HG03342 (cell line): ENCODE results near the gene LIPA.
"Not testable (repeated sequence)": the region's sequence is repeated elsewhere in the genome, so short reads cannot be mapped to it uniquely, and the experiment has no call there.

Experiments used
- ATAC-seq: cut with Tn5 transposase; IDR thresholded peaks from one replicate; pipeline ENCODE4 v1.9.1; 2021; ENCODE audit warnings: mild to moderate bottlenecking, moderate library complexity; ENCODE audit not compliant: unreplicated experiment

The LIPA gene

DNA sequence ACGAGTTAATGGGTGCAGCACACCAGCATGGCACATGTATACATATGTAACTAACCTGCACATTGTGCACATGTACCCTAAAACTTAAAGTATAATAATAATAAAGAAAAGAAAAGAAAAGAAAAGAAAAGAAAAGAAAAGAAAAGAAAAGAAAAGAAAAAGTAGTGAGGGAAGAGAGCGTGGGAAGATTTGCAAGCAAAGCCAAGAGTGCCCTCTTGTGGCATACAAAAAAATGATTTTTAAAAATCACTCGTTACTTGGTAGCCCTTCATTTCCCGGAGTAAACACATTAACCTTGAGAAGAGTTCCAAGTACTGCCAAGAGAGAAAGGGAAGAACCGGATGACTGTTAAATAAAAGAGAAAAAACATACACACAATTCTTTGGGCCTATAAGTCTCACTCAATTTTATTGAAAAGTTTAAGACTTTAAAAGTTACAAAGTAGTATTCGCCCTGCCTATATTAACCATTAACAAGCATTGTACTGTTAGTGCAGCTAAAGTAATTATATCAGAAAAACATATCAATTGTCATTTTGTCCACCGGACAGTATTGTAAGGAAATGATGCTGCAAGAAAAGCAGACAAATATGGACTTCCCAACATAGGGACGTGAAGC is 38.3 kb downstream of the LIPA start:
- no peak for ATAC-seq

DNA sequence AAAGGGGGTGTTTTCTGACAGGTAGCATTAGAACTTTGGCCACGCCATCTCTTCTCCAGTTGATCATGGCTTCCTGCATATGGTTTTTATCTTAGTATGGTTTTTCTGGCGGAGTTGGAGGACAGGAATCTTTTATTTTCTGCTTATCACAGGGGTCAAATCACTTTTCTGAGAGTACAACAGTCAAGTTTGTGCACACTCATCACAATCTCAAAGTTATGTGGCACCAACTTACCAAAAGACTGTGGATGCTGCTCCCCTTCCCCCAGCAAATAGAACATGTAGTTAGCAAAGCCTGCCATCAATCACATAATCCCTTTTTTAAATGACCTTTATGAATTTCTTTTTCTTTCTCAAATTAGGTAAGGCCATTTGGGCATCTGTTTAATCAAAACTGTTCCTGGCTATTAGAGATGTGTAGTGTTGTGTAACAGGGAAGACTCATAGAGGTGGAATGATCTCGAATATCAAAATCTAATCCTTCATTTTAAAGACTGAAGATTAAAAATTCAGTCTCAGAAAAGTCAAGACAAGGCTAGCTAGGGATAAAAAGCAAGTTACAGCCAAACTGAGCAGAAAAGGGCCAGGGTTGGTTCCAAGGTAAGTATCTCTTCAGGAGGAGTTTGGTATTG is 40.7 kb downstream of the LIPA start:
- ATAC-seq, result no peak

DNA sequence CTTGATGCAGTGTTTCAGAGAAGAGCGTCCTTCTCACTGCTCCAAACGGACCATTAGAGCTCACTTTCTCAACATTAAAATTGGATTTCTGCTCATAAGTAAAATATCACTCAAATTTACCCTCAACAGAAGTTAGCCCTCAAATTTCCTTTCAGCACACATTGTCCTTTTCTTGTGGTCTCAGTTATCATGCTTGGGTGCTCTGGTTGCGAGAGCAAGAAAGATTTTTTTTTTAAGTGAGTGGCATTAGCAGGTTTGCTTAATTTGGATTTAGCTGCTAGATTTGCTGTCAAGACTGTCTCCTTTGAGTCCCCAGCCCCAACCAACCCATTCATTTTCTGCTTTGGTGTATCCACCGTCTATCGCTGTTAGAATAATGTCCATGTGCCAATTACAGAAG is 41.9 kb downstream of the LIPA start:
- ATAC-seq, result no peak

DNA sequence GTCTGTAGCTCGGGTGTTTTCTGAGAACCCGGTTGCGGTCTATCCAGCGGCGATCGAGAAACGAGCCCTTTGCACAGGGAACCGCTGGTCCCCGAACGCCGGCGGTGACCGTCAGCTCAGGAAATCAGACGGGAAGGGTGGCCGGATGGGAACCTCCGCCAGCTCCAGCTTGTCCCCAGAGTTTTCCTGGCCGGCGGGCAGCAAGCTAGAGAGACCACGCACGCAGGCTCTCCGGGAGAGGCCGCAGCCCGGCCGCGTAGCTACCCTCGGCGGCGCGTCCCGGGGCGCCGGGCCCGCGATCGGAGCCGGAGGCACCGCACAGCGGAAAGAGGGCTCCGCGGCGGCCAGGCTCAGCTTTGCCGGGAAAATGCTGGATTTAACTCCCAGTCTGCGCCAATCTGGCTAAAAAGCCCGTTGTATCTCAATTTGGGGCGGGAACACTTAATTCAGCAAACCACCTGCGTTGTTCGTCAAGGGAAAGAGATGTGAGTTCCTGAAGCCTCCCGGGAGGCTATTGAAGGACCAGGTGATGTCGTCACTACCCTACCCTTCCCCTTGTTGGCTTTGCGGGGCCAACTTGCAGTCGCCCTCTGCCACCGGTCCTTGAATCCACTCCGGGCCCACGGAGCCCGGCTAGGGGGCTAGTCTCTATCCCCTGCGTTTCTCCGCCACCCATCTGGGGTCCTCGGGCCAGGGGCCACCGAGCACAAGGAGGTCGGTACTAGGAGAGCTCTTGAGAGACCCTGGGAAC is 43.6 kb downstream of the LIPA start:
- no peak for ATAC-seq

DNA sequence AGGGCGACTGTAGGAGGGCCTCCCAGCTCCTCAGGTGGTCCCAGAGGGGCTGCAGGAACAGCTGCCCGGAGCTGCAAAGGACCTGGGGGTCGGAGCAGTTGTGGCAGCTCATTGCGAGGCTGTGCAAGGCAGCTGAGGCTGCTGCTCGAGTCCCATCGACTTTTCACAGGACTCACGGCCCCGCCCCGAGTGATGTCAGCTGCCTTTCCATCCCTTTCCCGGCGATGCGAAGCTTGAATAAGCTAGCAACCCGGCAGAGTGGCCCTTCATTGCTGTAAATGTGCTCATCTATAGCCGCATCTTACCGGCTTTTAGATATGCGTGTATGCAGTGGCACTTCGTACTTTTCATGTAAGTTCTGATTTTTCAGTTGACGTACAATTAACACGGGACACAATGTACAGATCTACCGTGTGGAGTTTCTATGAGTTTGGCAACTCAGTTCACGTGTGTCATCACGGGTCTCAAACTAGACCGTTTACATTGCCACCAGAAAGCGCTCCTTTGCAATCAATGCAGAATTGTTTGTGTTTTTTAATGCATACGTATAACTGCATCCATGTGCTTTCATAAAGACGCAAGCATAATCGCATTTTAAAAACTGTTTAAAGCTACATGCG is 44.3 kb downstream of the LIPA start, which contains the start of gene CH25H:
Gene CH25H (minus strand): TSS at position 137 of the 620 bp plus-strand sequence. CDS start 25 bp downstream, at position 112.
- no peak for ATAC-seq

DNA sequence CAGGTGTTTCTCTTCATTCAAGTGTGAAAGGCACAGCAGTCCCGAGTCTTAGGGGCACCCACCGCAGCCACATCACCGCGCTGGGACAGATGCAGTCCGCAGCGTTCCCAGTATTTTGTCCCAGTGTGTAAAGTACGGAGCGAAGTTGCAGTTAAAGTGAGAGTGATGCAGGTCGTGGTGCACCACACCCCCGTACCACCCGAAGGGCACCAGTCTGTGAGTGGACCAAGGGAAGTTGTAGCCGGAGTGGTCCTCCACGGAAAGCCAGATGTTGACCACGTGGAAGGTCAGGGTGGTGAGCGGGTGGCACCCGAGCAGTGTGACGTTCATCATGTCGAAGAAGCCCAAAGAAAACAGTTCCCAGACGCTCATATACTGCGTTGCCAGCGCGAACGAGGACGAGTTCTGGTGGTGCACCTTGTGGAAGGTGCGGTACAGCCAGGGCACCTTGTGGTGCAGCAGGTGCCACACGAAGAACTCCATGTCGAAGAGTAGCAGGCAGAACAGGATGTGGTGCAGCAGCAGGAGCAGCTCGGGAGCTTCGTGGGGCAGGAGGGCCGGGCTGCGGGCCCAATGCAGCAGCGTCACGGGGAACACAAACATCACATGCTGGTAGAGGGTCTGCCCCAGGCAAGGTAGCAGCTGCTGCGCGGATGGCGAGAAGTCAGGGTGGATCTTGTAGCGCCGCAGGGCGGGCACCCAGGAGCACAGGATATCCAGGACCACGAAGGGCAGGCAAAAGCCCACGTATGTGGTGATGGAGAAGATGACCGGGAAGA is 45.0 kb downstream of the LIPA start:
- no peak for ATAC-seq

DNA sequence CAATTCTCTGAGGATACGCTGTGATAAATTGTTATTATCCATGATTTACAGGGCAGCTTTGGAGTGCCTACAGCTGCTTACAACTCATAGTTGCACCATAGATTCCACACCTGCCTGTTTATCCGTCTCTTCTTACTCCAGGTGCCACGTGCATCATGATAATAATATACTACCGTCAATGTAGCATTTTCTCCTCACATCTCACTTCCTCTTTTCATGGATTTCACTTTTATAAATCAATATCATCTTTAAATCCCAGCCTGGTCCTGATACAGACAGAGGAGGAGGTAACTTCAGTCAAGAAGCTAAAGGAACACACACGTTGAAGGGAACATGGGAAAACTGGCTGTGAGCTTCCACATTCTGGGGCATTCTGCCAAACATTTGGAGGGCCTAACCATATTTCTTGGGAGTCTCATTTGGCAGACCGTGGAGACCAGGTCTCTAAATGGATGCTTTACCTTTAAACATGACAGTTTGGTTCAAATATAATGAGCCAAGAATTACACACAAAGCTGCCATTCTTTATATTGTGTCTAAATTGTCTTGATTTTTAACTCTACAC is 46.9 kb downstream of the LIPA start:
- no peak for ATAC-seq

DNA sequence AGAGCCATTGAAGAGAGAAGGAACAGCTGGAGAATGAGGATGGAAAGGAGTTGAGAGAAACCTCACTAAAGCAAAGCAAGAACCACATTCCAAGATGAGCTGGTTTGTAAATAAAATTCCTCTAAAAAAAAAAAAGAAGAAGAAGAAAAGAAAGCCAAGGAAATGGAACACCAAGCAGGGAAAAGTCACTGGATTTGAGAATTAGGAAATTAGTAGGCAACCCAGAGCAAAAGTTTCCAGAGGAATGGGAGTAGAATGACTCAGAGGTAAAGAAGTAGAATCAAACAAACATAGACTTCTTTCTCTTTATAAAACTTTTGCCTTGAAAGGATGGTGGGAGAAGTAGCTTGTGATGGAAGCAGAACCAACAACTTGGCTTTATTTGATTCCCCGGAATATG is 48.3 kb downstream of the LIPA start:
- ATAC-seq, result no peak

DNA sequence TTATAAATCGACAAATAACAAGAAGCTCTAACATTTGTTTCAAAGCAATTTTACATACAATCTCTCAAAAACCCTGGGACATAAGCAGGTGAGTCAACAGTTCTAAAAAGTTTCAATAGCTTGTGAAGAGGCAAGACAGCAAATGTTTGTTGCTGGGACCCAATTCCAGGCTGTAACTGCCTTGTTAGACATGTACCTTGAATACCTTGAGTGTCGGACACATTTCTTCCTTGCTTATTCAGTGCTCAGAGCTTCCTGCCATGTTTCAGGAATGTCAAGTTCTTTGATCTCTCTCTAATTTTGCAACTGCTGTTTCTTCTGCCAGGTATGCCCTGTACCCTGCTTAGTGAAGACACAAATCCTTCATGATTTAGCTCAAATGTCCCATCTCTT is 49.5 kb downstream of the LIPA start:
- no peak for ATAC-seq

DNA sequence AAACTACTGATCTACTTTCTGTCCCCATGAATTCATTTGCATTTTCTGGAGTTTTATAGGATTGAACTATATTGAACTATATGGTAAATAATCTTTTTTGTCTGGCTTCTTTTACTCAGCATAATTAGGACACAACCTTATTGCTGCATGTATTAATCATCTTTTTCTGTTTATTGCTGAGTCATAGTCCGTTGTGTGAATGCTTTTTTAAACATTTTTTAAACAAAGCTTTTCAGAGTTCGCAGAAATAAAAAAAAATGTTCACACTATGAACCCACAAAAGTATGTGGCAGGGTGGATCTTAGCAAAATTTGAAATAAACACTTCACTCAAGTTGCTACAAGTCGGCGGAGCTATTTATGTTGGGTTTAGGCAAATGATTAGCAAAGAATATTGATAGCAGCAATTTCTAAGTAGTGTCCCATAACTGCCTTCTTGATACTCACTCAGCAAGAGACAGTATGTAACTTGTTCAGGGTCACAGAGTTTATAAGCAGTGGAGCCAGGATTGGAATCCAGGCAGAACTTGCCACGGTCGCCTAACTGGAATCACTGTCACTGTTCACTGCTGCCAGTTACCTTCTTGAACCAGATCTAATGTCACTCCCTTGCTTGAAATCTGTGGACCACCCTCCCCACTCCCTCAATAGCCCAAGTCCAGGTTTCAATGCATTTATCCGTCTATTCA is 50.1 kb downstream of the LIPA start:
- no peak for ATAC-seq

DNA sequence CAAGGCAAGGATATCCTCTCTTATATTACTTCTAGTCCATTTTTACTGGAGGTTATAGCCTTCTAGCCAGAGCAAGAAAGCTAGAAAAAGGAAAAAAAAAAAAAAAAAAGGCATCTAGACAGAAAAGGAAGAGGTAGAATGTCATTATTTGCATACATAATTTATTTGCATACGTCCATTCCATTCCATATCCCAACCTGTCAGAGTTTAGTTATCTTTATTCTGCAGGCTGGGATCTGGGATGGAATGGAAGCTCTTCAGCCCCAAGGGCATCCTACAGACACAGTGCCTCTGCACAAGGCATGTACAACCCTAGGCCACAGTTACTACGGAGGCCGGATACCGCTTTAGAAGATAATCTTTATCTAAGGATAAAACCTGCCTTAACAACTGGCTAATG is 54.1 kb downstream of the LIPA start:
- ATAC-seq, result no peak

DNA sequence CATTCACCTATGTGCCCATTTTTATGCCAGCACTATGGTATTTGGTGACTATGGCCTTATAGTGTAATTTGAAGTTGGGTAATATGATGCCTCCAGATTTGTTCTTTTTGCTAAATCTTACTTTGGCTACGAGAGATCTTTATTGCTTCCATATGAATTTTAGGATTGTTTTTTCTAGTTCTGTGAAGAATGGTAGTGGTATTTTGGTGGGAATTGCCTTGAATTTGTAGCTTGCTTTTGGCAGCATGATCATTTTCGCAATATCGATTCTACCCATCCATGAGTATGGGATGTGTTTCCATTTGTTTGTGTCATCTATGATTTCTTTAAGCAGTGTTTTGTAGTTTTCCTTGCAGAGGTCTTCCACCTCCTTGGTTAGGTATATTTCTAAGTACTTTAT is 60.3 kb downstream of the LIPA start:
- not testable (repeated sequence) for ATAC-seq

DNA sequence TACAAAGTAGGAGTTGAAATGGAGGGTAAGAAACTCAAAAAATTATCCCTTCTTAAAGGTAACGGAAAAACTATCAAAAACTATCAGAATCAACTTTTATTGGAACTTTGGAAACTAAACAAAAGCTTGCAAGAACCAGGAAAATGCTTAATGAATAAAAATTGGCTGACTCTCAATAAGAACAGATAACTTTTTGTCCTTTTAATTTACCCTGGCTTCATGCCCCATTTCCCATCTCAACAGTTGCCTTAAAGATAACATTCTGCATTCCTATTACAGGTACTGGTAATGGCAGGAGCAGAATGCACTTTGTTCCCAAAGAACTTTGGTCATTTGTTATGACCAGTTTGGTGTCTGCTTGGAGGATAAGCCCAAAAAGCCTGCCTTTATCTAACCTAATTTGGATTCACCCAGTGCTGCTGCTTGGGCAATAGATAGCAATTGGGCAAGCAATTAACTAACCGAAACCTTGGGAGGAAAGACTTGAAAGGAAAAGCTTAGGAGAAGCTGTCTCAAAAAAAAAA is 62.3 kb downstream of the LIPA start:
- ATAC-seq, result no peak

DNA sequence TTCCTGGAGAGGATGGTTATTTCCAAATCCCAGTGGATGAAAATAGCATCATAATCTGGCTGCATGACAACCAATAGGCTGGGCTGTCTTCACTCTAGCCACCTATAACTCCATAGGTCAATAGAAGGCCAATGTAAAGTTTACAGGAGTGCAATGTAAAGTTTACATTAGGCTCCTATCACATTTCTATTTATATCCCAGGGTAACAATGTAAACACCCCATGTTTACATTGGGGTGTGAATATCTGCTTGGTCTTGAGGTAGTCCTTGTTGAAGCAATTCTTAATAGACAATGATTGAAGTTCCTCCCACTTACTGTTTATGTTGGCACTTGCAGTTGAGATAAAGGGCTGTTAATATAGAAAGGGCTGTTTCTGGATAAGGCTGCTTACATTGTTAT is 65.9 kb downstream of the LIPA start:
- no peak for ATAC-seq

DNA sequence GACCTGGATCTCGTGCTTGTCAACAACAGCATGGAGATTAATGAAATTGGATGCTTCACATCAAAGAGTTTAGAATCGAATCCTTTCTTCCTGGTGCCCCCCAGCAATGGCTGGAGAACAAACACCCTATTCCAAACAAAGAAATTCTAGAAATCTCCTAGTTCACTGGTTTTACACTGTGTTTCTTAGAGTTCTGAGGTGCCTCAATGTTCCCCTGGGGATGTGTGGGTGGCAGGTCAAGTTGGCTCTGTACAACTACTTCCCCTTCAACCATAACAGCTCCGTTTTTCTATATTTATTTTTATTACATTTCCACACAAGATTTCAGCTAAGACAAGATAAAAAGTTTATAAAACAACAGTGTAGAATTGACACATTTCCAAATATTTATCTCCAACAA is 66.9 kb downstream of the LIPA start:
- no peak for ATAC-seq

DNA sequence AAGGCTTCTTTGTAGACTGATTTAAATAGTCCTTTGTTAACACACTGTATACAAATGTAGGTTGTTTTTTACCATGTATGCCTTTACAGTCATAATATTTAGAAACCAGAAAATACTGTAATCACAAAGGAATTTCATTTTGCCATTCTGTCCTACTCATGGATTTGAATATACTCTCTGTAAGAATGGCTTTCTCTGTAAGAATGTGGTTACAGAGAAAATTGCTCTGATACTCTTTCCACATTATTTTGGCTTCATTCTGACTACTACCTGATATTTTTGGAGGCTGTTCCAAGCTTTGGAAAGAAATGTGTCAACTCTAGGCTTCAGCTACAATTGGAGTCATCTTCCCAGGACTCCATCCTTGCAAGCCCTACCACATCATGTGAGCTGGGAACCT is 68.0 kb downstream of the LIPA start:
- ATAC-seq, result no peak

DNA sequence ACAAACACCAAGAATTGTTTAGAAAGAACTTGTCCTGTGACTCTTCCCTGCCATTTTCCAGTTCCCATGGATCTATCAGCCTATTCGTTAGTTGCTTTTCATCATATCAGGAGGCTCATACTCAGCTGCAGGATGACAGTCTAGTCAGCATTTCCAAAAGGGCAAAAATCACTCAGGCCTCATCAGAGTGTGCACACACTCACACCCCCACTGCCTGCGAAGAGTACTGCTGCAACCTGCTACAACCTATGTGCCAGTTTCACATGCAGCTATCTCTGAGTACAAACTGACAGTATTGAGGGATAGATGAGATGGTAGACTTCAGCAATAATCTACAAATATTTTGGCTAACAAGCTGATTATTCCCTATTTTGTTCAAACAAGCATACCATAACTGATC is 68.7 kb downstream of the LIPA start:
- no peak for ATAC-seq

DNA sequence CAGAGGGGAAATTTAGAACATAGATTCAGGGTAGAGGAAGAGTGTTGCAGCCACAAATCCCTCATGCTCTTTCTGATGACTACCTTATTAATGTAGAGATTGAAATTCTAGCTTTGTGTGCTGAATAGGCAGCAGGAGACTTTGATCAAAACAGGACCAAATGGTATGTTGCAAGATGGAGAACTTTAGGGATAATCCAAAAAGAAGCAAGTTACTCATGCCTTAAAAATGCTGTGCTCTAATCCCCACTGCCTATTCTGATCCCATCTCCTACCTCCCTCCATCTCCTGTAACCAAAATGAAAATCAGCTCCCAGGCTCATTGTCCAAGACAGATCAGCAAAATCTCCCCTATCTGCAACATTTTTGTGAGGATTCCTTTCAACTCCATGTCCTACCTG is 75.8 kb downstream of the LIPA start:
- no peak for ATAC-seq

DNA sequence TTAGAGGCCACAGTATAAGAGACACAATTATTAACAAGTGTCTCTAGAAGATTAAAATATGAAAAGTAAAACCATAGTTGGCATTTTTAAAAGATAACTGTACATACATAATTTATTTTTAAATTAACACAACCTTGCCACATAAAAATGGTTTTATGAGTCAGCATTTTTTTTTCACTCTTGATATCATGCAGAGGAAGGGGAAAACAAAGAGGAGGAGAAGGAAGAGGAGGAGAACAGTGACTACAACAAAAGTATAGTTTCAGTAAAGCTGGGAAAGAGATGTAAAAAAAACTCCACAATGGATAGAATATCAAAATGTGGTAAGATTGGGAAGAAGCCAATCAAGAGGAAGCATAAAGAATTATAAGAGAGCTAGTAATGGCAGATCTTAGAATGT is 78.5 kb downstream of the LIPA start:
- no peak for ATAC-seq

DNA sequence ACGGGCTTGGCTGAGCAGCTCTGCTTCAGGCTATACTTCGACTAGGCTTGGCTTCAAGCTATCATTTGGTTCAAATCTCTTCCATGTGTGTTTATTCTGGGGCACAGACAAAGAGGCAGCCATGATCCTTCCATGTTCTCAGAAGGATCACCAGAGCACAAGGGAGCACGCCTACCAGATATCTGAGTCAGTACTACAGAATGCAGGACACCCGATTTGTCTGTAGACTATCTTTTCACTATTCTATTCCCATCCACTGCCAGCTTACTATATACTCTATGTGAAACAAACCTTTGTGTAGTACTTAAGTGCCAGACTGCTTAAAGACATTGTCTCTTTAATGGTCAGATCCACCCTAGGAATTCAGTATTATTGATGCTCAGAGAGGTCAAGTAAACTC is 79.6 kb downstream of the LIPA start:
- ATAC-seq, result no peak
